Vagina (tissue), 2 donors: ENCODE measurements around the gene GABBR2.

Source experiments
- CTCF ChIP-seq, 3 experiments: fragments of 450-650 bp in 2 of 3; fragments of 200-600 bp in 1 of 3; sonication (generic) in 1 of 3; IDR thresholded peaks; one replicate each; pipeline ENCODE4 v1.5.1; 2017 to 2019; ENCODE audit warnings: antibody characterized with exemption in 3 of 3, mild to moderate bottlenecking in 2 of 3, moderate library complexity in 2 of 3
- POLR2A ChIP-seq, 2 donors: fragments of 450-650 bp; IDR thresholded peaks; one replicate each; pipeline ENCODE4 v1.6.1; 2017; ENCODE audit warnings: antibody characterized with exemption in 2 of 2, mild to moderate bottlenecking in 2 of 2, moderate library complexity in 2 of 2
- POLR2AphosphoS5 ChIP-seq, 2 donors: sonication (generic); formaldehyde crosslinking; IDR thresholded peaks; one replicate each; pipeline ENCODE4 v1.9.0; 2017; ENCODE audit warnings: antibody characterized with exemption in 2 of 2, mild to moderate bottlenecking in 2 of 2, low read depth in 1 of 2; ENCODE audit not compliant: insufficient read depth in 1 of 2

GRCh38 chr9:98656511-98656910 is 52.2 kb downstream of the GABBR2 start:
- TF ChIP-seq POLR2AphosphoS5 (IDR thresholded peaks at IDR 0.05; ENCODE audit: insufficient read depth in 1 of 2, low read depth in 1 of 2): no peak
- no peak for TF ChIP-seq CTCF (IDR thresholded peaks at IDR 0.05)
- no peak for TF ChIP-seq POLR2A (IDR thresholded peaks at IDR 0.05)
